Epithelial cell of esophagus (primary cell): Measurements from ENCODE around the gene TEX35.

ENCODE experiments used
- DNase-seq: peaks from one replicate; pipeline ENCODE4 v3.0.0; 2010; ENCODE audit warnings: low read depth
- H3K4me3 ChIP-seq: 2 replicates; pipeline ENCODE4 v1.5.1; 2011; ENCODE audit warnings: mild to moderate bottlenecking, low read length, control low read depth
- CTCF ChIP-seq: IDR thresholded peaks from 2 replicates; pipeline ENCODE4 v1.5.1; 2011; ENCODE audit warnings: low read depth, mild to moderate bottlenecking, low read length, control low read depth, inconsistent platforms; ENCODE audit not compliant: insufficient read depth; ENCODE audit errors: missing control alignments

Gene TEX35

GRCh38 chr1:178486100-178487069 is 26.5 kb upstream of the TEX35 start:
- no peak for TF ChIP-seq CTCF
- DNase-seq: no peak
- no peak overlapping the region for H3K4me3 ChIP-seq

GRCh38 chr1:178487070-178487615 is 25.8 kb upstream of the TEX35 start:
- no peak overlapping the region for H3K4me3 ChIP-seq
- TF ChIP-seq CTCF: no peak
- DNase-seq: no peak

- TF ChIP-seq CTCF: no peak
- no peak for DNase-seq
- no peak overlapping the region for H3K4me3 ChIP-seq
These were observed 24.5 kb upstream of the TEX35 start for GRCh38 chr1:178488393-178488792.

- TF ChIP-seq CTCF: no peak
- no peak for DNase-seq
- H3K4me3 ChIP-seq: no peak overlapping the region
These were observed 23.5 kb upstream of the TEX35 start for GRCh38 chr1:178489399-178489798.

- H3K4me3 ChIP-seq: no peak overlapping the region
- no peak for TF ChIP-seq CTCF
- no peak for DNase-seq
These were observed 22.8 kb upstream of the TEX35 start for GRCh38 chr1:178490136-178490535.

- DNase-seq: peak; percentile 17
- H3K4me3 ChIP-seq: no peak overlapping the region
- TF ChIP-seq CTCF: no peak
These were observed 21.9 kb upstream of the TEX35 start for GRCh38 chr1:178490967-178491366.
